Measurements from ENCODE around the gene SIPA1L3.

Gene SIPA1L3

GRCh38 chr19:38152461-38153379 lies 245.7 kb downstream of the SIPA1L3 start:
- no peak for DNase-seq (ENCODE audit: low spot score)

GRCh38 chr19:38155453-38155852 lies 248.4 kb downstream of the SIPA1L3 start:
- DNase-seq (ENCODE audit: low spot score): no peak

GRCh38 chr19:38158730-38159129 lies 251.7 kb downstream of the SIPA1L3 start:
- DNase-seq (ENCODE audit: low spot score): no peak

GRCh38 chr19:38162094-38162493 lies 255.1 kb downstream of the SIPA1L3 start:
- DNase-seq (ENCODE audit: low spot score): no peak

GRCh38 chr19:38162632-38163031 lies 255.6 kb downstream of the SIPA1L3 start:
- no peak for DNase-seq (ENCODE audit: low spot score)

- no peak for DNase-seq (ENCODE audit: low spot score)
Observed at GRCh38 chr19:38163419-38164290, 256.6 kb downstream of the SIPA1L3 start.

GRCh38 chr19:38164526-38164925 lies 257.5 kb downstream of the SIPA1L3 start:
- DNase-seq (ENCODE audit: low spot score): no peak

GRCh38 chr19:38165335-38165734 lies 258.3 kb downstream of the SIPA1L3 start:
- no peak for DNase-seq (ENCODE audit: low spot score)

- no peak for DNase-seq (ENCODE audit: low spot score)
Observed at GRCh38 chr19:38168637-38169036, 261.6 kb downstream of the SIPA1L3 start.

- no peak for DNase-seq (ENCODE audit: low spot score)
Observed at GRCh38 chr19:38170334-38170733, 263.3 kb downstream of the SIPA1L3 start.

- no peak for DNase-seq (ENCODE audit: low spot score)
Observed at GRCh38 chr19:38172001-38172400, 265.0 kb downstream of the SIPA1L3 start.

- DNase-seq (ENCODE audit: low spot score): peak; percentile 48
Observed at GRCh38 chr19:38173291-38174041, 266.5 kb downstream of the SIPA1L3 start.

GRCh38 chr19:38175422-38175821 lies 268.4 kb downstream of the SIPA1L3 start:
- DNase-seq (ENCODE audit: low spot score): no peak

GRCh38 chr19:38180071-38180470 lies 273.1 kb downstream of the SIPA1L3 start:
- DNase-seq (ENCODE audit: low spot score): no peak

- no peak for DNase-seq (ENCODE audit: low spot score)
Observed at GRCh38 chr19:38182536-38183210, 275.7 kb downstream of the SIPA1L3 start.

GRCh38 chr19:38183251-38183897 lies 276.4 kb downstream of the SIPA1L3 start:
- DNase-seq (ENCODE audit: low spot score): no peak

- DNase-seq (ENCODE audit: low spot score): no peak
Observed at GRCh38 chr19:38184815-38185214, 277.8 kb downstream of the SIPA1L3 start.

GRCh38 chr19:38185562-38185961 lies 278.6 kb downstream of the SIPA1L3 start:
- DNase-seq (ENCODE audit: low spot score): no peak

GRCh38 chr19:38190061-38190460 lies 283.1 kb downstream of the SIPA1L3 start:
- DNase-seq (ENCODE audit: low spot score): no peak

GRCh38 chr19:38190793-38191192 lies 283.8 kb downstream of the SIPA1L3 start:
- DNase-seq (ENCODE audit: low spot score): no peak

- no peak for DNase-seq (ENCODE audit: low spot score)
Observed at GRCh38 chr19:38191747-38192146, 284.7 kb downstream of the SIPA1L3 start.
